GM18502 (cell line): ENCODE results near the gene GRM7.
"Not testable (repeated sequence)": the region's sequence is repeated elsewhere in the genome, so short reads cannot be mapped to it uniquely, and the experiment has no call there.

Experiments used
- ATAC-seq: cut with Tn5 transposase; IDR thresholded peaks from one replicate; pipeline ENCODE4 v1.9.1; 2021; ENCODE audit warnings: mild to moderate bottlenecking; ENCODE audit not compliant: unreplicated experiment, poor library complexity

The GRM7 gene

DNA sequence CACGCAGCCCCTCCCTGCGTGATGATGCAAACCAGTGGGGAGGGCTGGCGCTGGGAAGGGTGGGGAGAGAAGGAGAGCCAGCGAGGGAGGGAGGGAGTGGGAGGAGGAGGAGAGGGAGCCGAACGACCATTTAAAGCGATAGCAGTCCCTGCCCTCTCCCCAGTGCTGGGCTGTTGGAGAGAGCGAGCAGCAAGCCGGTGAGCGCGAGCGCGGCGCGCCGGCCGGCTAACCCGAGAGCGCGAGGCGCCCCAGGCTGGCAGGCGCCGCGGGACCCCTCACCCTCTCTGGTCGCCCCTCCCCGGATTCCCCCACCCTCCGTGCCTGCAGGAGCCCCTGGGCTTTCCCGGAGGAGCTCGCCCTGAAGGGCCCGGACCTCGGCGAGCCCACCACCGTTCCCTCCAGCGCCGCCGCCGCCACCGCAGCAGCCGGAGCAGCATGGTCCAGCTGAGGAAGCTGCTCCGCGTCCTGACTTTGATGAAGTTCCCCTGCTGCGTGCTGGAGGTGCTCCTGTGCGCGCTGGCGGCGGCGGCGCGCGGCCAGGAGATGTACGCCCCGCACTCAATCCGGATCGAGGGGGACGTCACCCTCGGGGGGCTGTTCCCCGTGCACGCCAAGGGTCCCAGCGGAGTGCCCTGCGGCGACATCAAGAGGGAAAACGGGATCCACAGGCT lies at the start of gene GRM7:
Gene GRM7, plus strand, starts transcription at position 162 of the 671 bp plus-strand sequence.
- no peak for ATAC-seq

DNA sequence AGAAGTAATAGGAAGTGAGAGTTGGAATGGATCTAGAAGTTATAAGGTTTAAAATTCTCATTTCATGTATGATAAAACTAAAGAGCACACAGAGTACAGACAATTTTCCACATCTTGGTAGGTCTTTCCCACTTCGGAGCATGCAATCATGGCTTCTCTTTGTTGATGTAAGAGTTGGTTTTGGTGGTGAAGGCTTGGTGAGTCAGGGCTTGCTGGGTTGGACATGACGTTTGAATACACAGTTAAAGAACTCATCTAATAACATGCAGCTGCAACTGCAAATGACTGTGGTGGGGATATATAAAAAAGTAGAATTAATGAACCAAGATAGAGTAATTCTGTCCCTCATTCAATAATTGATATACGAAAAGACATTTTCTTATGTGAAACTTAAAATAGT lies 39.5 kb upstream of the GRM7 start:
- ATAC-seq, result no peak

DNA sequence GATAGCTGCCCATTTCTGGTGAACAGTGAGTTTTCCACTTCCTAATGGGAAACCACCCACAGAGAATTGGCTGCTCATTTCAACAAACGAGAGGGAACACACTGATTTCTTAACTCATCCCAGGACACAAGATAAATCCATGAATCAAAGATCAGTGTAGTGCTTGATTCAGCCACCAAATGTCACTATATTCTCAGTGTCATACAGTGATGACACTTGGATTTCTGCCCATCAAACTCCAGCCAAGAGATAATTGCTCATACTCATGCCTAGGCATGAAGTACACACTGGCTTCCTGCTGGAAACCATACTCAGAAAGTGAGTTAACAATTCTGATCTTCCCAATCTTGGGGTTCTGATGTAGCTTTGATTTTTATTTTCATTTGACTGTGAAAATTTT lies 35.4 kb upstream of the GRM7 start:
- no peak for ATAC-seq

DNA sequence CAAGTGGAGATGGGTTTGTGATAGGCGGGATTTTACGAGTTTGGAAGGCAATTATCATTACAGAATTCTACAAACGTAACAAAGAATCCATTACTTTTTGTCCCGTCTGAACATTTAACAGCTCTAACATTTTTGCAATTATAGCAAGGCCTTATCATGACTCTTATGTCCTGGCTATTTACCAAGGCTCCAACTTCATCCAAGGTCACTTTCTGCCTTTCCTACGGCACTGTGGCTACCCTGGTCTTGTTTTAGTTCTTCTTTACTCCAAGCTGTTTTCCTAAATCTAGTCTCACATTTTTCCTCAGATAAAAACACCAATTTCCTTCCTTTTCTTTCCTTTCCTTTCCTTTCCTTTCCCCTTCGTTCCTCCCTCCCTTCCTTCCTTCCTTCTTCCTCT lies 33.5 kb upstream of the GRM7 start:
- no peak for ATAC-seq

DNA sequence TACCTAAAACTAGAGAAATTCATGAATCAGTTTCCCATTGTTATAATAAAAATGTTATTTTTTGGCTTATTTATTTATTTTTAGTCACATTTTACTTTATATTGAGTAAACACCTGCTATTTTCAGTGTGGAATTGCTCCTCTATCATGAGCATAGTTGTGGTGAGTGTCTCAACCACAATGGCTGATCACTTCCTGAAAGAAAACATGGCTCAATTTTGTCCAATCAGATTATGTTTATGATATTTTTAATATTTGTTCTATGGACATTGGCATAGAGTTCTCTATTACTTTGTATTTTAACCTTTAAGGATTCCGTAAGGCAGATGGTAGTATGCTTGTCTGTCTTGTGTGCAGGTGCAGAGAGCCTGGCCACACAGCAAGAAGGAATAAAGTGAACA lies 16.2 kb upstream of the GRM7 start:
- no peak for ATAC-seq

DNA sequence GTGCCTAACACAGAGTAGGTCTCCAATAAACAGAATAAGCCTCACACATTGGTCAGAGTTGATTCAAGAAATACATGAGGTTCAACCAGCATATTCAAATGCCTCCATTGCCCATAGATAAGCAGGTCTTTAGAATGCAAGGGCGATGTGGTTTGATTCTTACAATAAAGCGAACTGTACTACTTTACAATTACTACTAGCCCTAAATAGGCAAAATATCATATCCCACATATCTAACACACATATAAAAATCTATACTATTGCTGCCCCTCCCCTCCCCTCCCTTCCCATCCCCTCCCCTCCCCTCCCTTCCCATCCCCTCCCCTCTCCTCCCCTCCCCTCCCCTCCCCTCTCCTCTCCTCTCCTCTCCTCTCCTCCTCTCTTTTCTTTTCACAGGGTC lies 6.7 kb upstream of the GRM7 start:
- ATAC-seq, result no peak

DNA sequence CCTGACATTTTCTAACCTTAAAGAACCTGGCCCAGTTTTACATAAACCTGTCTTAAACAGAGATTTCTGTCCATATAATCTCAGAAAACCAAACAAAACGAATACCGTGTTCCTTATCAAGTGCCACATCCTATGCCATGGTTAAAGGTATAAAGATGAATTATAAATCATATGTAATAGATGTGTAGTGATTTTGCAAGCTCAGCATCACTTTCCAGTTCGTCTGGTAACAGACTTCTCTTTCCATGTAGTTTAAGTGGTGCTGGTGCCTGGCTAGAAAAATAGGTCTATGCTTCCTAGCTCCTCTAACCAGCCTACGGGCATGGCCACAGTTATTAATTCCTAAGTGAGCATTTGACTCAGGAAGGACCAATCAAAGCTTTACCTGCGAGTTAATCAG lies 3.4 kb upstream of the GRM7 start:
- no peak for ATAC-seq

DNA sequence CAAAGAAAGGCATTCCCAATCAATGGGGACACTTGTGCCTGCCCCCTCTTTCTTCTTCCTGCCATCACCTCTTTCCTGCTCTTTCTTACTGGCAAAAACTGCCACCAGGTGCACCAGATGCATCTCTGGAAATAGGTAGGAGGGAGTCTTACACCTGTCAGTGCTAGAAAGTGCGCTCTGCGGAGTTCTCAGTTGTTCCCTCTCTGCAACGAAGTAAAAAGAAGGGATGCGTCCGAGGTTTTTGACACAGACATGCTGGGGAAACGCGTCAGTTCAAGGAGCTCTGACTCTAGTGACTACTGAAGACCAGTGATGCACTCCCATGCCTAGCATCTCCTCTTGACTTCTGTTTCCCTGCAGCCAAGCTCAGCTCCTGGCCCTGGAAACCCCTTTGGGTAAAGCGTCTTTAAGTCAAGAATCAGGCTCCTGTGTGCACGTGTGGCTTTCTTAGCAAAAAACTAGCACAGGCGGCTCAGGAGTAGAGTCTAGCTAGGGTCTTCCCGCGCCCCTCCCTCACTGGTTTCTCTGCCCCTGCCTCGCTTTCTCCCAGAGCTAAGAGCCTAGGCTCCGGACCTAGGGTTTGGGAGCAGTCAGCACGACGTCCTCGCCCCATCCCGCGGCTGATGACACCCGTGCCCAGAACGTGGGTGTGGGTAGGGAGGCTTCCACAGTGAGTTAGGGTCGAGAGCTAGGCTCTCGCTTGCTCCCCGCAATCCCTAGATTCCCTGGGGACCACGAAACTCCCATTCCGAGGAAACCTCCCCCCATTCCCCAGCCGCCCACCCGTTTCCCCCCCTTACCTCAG lies 564 bp upstream of the GRM7 start:
- ATAC-seq, result no peak

DNA sequence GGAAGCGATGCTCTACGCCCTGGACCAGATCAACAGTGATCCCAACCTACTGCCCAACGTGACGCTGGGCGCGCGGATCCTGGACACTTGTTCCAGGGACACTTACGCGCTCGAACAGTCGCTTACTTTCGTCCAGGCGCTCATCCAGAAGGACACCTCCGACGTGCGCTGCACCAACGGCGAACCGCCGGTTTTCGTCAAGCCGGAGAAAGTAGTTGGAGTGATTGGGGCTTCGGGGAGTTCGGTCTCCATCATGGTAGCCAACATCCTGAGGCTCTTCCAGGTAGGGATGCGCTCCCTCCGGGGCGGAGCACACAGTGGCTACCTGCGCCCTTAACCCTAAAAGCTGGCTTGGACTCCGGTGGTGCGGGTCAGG lies 698 bp downstream of the GRM7 start:
- no peak for ATAC-seq

DNA sequence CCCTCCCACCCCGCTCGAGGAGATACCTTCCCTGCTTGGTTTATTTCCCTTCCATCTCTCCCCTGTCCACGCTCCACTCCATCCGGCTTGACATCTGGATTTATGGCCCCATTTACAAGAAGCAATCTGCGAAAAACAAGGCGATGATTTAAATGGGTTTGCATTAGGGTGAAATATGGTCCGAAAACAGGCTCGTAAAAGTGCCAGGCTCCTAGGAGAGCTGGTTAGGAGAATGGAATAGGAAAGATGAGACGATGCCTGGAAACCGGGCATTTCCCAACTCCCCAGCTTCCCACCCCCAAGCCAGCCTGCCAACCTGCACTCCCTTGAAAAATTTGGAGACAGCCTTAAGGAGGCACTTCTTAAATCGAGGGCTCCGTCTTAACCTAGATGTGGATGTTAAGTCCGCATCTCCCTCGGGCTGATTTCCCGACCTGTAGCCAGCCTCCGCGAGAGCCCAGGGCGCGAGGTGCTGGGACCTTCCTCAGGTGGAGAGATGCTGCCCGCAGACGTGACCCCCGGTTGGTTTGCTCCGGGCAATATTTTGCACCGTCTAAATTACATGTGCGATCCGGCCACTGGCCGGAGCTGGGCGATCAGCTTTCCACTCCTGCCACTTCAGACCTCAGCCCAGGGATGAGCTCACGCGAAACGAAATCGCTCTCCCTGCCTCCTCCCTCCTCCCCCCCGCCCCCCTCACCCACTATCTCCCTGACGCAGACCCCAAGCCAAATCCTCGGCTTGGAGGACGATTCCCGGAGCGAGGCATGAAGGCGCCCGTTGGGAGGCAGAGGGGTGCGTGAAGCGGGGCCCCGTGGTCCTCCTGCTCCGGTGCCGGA lies 1.3 kb downstream of the GRM7 start:
- ATAC-seq, result no peak

DNA sequence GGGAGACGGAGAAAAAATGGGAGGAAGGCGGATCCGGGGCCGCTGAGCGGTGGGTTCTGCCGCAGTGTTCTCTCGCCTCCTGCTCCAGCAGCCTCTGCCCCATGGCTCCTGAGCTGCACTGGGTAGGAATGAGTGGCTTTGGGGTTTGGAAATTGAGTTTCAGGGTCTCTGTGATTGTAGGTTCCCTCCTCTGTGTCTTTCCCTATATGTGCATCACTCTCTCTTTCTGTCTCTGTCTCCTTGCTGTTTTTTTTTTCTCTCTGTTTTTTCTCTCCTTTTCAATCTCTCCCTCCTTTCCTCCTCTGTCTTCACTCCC lies 1.9 kb downstream of the GRM7 start:
- ATAC-seq, result no peak

DNA sequence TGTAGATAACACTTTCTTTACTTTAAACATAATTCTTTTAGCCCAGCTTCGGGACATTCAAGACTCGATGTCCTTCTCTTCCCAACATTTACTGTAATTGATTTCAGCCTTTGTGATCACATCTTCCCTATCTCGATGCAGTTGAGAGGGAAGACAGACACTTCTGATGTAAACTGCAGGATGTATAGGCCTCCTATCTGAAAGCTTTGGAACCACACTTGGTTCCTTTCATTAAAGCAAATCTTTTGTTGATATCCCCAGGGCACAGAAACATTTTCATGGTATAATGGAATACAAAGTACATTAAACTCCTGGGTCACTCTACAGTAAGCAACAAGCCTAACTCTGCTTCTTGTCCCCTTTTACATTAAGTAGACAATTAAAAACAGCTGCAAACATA lies 6.4 kb downstream of the GRM7 start:
- no peak for ATAC-seq

DNA sequence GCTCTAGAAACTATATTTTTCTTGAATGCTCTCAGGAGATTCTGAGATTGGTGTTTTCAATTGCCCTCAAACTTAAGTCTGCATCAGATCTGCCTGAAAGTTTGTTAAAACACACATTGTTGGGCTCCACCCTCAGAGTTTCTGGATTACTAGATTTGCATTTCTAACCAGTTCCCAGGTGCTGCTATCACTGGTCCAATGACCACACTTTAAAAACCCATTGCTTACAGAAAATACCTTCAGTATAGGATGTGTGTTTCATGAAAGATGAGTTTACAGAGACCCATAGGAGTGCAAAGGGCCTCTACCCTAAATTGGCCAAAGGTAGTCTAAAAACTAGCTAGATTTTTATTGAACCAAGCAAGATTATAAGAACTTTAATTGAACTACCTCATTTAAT lies 17.8 kb downstream of the GRM7 start:
- no peak for ATAC-seq

DNA sequence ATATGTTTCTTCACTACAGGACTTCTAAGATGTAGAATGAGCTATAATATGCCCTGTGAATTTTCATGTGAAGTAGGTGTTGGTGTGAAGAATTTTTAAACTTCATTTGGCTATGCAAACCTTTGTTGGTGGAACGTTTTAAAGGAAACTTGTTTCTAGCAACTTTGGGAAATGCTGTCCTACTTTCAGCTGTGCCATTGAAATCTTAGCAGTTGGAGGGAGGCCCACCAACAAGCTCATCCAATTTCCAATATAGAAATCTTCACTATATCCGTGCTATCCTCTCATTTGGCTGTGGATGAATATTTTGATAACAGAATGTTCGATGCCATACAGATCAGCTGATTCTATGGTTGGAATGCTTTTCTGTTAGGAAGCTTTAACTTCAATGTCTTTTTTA lies 51.3 kb downstream of the GRM7 start:
- no peak for ATAC-seq

DNA sequence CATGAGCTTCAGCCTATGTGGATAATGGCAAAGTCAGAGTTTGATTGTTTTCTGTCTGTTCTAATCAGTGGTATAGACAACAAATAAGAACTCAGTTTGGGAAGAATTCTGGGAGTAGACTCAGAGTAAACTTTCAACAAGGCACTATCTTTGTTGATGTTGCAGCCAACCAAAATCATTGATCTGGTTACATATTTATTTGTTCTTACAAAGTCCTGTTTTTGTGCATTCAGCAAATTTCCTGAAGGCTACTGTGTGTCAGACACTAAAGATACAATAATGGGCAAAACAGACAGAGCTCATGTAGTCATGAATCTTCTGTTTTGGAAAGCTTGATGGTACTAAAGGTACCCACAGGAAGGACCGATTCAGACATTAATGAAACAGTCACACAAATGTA lies 55.0 kb downstream of the GRM7 start:
- ATAC-seq, result no peak

DNA sequence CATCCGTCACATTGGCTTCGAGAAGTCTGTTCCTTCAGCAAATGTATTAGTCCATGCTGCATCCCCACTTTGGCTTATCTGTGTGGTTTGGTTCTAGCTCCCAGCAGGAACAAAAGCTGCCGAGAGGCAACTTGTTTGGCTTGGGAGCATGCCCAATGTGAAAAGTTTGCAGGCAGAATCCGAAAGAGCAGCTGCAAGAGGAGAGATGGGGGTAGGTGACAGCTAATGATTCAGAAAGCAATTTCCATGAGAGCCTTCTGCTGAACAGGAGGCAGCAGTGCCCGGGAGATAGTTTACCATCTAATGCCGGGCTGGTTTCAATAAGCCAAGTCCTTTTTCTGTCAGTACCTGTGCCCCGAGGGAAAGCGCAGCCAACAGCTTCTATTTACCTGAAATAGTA lies 60.2 kb downstream of the GRM7 start:
- ATAC-seq, result no peak

DNA sequence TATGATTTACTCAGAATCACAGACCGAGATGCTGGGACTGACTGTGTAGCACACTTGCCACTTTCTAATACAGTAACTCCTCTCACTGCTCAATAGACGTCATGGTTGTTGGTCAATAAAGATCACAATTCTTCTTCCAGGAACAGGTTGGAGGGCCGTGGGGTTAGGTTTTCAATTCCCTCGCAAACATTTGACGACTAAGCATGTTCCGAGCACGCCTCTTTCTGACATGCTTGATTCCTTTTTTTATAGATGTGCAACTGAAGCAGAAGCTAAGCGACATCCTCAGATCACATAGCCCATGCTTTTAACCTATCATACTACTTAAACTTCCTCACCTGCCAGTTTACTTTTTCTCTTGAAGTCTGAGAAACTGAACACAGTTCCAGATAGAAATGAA lies 61.0 kb downstream of the GRM7 start:
- no peak for ATAC-seq

DNA sequence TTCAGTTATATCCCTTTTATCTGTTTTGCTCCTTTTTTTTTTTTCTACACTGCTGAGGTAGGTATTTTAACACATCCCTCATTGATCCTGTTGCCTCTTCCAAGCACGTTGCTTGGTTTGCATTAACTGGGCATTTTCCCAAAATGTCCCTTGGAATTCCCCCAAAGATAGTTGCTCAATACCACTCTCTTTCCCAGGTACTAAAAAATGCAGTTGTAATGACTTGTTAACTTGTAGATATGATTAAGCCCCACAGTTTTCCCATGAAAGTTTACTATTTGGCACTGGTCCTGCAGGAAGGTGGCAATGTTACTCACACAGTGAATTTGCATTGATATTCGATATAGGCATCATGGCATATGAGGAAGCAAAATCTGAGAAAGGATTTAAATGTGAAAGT lies 67.1 kb downstream of the GRM7 start:
- ATAC-seq, result no peak

DNA sequence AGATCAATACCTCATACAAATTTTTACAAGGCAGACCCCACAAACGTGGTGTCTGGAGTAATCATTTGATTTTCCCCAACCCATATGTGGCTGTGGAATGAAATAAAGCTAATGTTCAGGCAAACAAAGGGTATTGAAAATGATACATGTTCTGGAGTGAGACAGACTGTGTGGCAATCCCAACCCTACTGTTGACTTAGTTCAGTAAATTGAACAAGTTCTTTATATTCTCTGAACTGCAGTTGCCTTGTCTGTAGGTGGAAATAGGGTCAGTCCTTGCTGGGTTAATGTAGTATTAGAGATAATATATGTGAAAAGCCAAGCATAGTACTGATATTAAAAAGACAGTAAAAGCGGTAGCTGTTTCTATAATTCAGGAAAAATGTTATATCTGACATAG lies 69.0 kb downstream of the GRM7 start:
- ATAC-seq, result no peak

DNA sequence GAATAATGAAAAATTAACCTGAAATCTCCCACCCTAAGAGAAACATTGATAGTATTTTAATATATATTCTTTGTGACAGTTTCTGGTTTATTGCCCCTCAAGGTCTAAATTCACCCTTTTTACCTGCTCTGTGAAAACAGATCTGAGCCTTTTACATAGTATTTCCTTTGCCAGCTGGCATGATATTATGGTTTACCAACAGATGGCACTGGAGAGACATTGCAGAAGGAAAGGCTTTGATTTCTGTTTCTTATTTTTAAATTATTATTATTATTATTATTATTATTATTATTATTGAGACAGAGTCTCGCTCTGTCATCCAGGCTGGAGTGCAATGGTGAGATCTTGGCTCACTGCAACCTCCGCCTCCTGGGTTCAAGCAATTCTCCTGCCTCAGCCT lies 74.5 kb downstream of the GRM7 start:
- ATAC-seq, result not testable (repeated sequence)

DNA sequence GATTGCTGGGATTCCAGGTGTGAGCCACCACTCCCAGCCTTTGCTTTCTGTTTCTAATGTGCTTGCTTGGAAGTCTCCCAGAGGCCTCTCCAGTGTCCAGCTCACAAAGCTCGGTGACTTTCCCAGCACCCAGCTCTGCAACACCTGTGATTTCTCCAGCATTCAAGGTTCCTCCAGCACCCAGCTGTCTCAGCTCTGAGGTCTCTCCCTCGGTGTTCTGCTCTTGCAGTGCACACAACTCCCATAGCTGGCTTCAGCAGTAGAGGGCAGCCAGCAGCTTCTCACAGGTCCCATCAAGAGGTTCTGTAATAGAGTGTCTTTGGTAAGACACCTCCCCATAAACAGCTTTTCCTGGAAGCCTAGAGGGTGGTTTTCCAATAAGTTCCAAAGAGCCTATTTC lies 75.1 kb downstream of the GRM7 start:
- ATAC-seq, result no peak
